Lung (tissue), 12 donors: ENCODE data around the gene AGAP1. TPM values are rescaled to one million over a fixed set of nuclear protein-coding genes. Genes with fewer than 3 reads are reported as not detected.
A peak's percentile ranks its signal among the peaks of the same experiment; 100 is the strongest.

Experiments
- ATAC-seq: fragments of 200-7000 bp; cut with Tn5 transposase; one replicate; pipeline ENCODE4 v1.9.1; 2020; ENCODE audit warnings: moderate number of reproducible peaks; ENCODE audit not compliant: insufficient read depth, low FRiP score
- DNase-seq, 3 donors: peaks; one replicate each; pipeline ENCODE4 v3.0.0-alpha.2; 2013 to 2017
- H3K27ac ChIP-seq, 2 donors: one replicate each; pipeline ENCODE4 v1.5.1; 2013; ENCODE audit warnings: mild to moderate bottlenecking in 2 of 2, moderate library complexity in 2 of 2, control low read depth in 1 of 2, inconsistent platforms in 1 of 2, low read depth in 1 of 2, low read length in 1 of 2
- H3K27me3 ChIP-seq, 3 donors: one replicate each; pipeline ENCODE4 v1.5.1; 2013; ENCODE audit warnings: low read length in 2 of 3; ENCODE audit not compliant: control insufficient read depth in 3 of 3, insufficient read depth in 3 of 3
- H3K36me3 ChIP-seq, 4 donors: one replicate each; pipeline ENCODE4 v1.5.1; 2013; ENCODE audit warnings: low read length in 4 of 4, mild to moderate bottlenecking in 1 of 4, moderate library complexity in 1 of 4; ENCODE audit not compliant: control insufficient read depth in 4 of 4, insufficient read depth in 4 of 4
- H3K4me1 ChIP-seq, 5 donors: one replicate each; pipeline ENCODE4 v1.5.1; 2013; ENCODE audit warnings: low read length in 5 of 5, mild to moderate bottlenecking in 2 of 5, moderate library complexity in 1 of 5; ENCODE audit not compliant: control insufficient read depth in 5 of 5, insufficient read depth in 5 of 5
- H3K4me3 ChIP-seq: one replicate; pipeline ENCODE4 v1.5.1; 2013; ENCODE audit warnings: mild to moderate bottlenecking, control low read depth, moderate library complexity
- H3K9ac ChIP-seq, 2 donors: one replicate each; pipeline ENCODE4 v1.5.1; 2013; ENCODE audit warnings: low read length in 2 of 2, control low read depth in 1 of 2; ENCODE audit not compliant: insufficient read depth in 1 of 2
- H3K9me3 ChIP-seq, 4 donors: one replicate each; pipeline ENCODE4 v1.5.1; 2013; ENCODE audit warnings: low read length in 3 of 4, mild to moderate bottlenecking in 1 of 4, moderate library complexity in 1 of 4; ENCODE audit not compliant: control insufficient read depth in 4 of 4, insufficient read depth in 3 of 4
- CTCF ChIP-seq: IDR thresholded peaks from 2 replicates; pipeline ENCODE4 v1.5.1; 2012; ENCODE audit warnings: mild to moderate bottlenecking; ENCODE audit errors: control extremely low read depth, extremely low read depth
- WGBS, 2 donors: extraction: QIAGEN DNeasy Blood & Tissue Kit; methylation state at CpG; one replicate each; pipeline ENCODE4 v1.1.7; 2013; 5-methylcytosine and 5-hydroxymethylcytosine counted together
- polyA plus RNA-seq, 2 donors: library from polyadenylated mRNA; stranded (reverse); fragments of 200-250 nt; gene quantifications; one replicate each; pipeline ENCODE4 v1.2.1, GENCODE V29; 2013
- total RNA-seq, 2 donors: library from RNA; depleted of rRNA in 1 of 2; stranded (reverse); fragments of >200 nt in 1 of 2; gene quantifications; one replicate each; pipeline ENCODE4 v1.2.1, GENCODE V29; 2014 to 2021
- donor health status: control.
- donor health status: control.
- donor health status: Bipolar disorder and iron deficiency.
- donor health status: healthy.
- donor health status: DM: yes; HTN: yes; CAD: no.

AGAP1 gene
- total and polyA plus RNA-seq, 4 donors: 6.6 to 39.4 (median 20.2) TPM

- WGBS, 2 donors: 88 to 94% methylated on average over 6 of the region's 6 CpGs
- DNase-seq (no peak), ATAC-seq (no peak)
- H3K9ac ChIP-seq: no peak overlapping the region
- no peak overlapping the region for H3K4me3 ChIP-seq
- no peaks in the 10 kb centered on the region for H3K27me3 ChIP-seq
- peaks cover 5 to 10% (median 7%) of the 10 kb centered on the region in 4 donors for H3K36me3 ChIP-seq
- no peak overlapping the region for H3K27ac ChIP-seq
- TF ChIP-seq CTCF: no peak
- peaks cover 0 to 2% (median 0%) of the 10 kb centered on the region in 4 donors for H3K9me3 ChIP-seq
- peaks cover 0 to 11% (median 4%) of the 10 kb centered on the region in 5 donors for H3K4me1 ChIP-seq
Observed at GRCh38 chr2:235911125-235911524, 417.3 kb downstream of the AGAP1 start.

- Histone ChIP-seq H3K36me3 (peaks cover 5 to 10% (median 7%) of the 10 kb centered on the region in 4 donors), H3K9me3 (peaks cover 0 to 2% (median 0%) of the 10 kb centered on the region in 4 donors), H3K27me3 (no peaks in the 10 kb centered on the region), H3K9ac (no peak overlapping the region), H3K4me3 (no peak overlapping the region), H3K27ac (no peak overlapping the region), H3K4me1 (peaks cover 0 to 11% (median 4%) of the 10 kb centered on the region in 5 donors)
- DNase-seq (no peak), ATAC-seq (no peak)
- TF ChIP-seq CTCF: no peak
- WGBS, 2 donors: 76 to 89% methylated on average over 10 of the region's 10 CpGs
Observed at GRCh38 chr2:235911633-235912233, 417.9 kb downstream of the AGAP1 start.

- DNase-seq (no peak), ATAC-seq (no peak)
- peaks cover 0 to 2% (median 0%) of the 10 kb centered on the region in 4 donors for H3K9me3 ChIP-seq
- no peak overlapping the region for H3K9ac ChIP-seq
- no peak overlapping the region for H3K4me3 ChIP-seq
- peaks cover 2 to 10% (median 8%) of the 10 kb centered on the region in 4 donors for H3K36me3 ChIP-seq
- no peaks in the 10 kb centered on the region for H3K27me3 ChIP-seq
- H3K27ac ChIP-seq: no peak overlapping the region
- 93 to 94% methylated on average over 9 of the region's 9 CpGs for WGBS, 2 donors
- no peaks in the 10 kb centered on the region for H3K4me1 ChIP-seq
- TF ChIP-seq CTCF: no peak
Observed at GRCh38 chr2:235914756-235915155, 420.9 kb downstream of the AGAP1 start.

GRCh38 chr2:235917506-235917905, 423.7 kb downstream of the AGAP1 start:
- H3K4me1 ChIP-seq: no peaks in the 10 kb centered on the region
- ATAC-seq (no peak), DNase-seq (peak in 1 of 3 donors; percentile 21)
- peaks cover 2 to 10% (median 5%) of the 10 kb centered on the region in 4 donors for H3K36me3 ChIP-seq
- H3K27ac ChIP-seq: no peak overlapping the region
- H3K9ac ChIP-seq: no peak overlapping the region
- peaks cover 0 to 2% (median under 1%) of the 10 kb centered on the region in 4 donors for H3K9me3 ChIP-seq
- no peak for TF ChIP-seq CTCF
- WGBS, 2 donors: 90 to 91% methylated on average over 19 of the region's 19 CpGs
- no peak overlapping the region for H3K4me3 ChIP-seq
- H3K27me3 ChIP-seq: no peaks in the 10 kb centered on the region
